Measurements from ENCODE around the gene NARF.
"Not testable (repeated sequence)": the region's sequence is repeated elsewhere in the genome, so short reads cannot be mapped to it uniquely, and the experiment has no call there.

The NARF gene

DNA sequence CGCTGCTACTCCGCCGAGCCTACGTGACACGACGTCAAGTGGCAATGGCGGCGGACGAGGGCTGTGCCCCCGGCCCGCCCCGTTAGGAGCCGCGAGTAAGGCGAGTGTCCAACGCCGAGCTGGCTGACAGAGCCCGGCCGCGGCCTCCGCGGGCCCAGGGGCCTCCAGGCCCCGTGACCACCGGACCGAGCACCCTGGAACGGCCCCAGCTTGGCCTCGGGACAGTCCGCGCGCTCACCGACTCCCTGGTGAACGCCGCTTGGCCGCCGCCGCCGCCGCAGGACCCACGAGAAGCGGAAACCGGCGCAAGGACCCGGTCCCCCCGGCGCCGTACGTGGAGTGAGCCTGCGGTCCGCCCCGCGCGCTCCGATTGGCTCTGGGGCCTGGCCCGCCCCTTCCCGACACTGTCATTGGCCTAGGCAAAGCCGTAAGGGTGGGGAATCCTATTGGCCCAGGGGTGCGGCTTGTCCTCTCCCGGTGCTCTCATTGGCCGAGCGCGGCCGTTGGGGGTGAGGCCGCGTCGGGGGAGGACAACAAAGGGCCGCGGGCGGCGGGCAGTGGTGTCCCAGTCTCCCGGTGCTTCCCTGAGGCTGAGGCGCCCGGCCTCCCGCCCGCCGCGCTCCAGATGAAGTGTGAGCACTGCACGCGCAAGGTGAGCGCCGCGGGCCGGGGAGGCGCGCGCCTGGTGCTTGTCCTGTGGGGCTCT lies at the start of gene NARF:
NARF (plus strand) TSS at position 563 of the 706 bp plus-strand sequence; CDS start at position 626, 63 bp downstream.
- peak; percentile 98 for DNase-seq (ENCODE audit: low spot score)

- no peak for DNase-seq (ENCODE audit: low spot score)
Measured at GRCh38 chr17:82408938-82409318, 49.6 kb upstream of the NARF start.

- DNase-seq (ENCODE audit: low spot score): no peak
Measured at GRCh38 chr17:82410014-82410716, 48.4 kb upstream of the NARF start.

- DNase-seq (ENCODE audit: low spot score): no peak
Measured at GRCh38 chr17:82411396-82412053, 47.0 kb upstream of the NARF start.

GRCh38 chr17:82412081-82412480 lies 46.5 kb upstream of the NARF start:
- DNase-seq (ENCODE audit: low spot score): not testable (repeated sequence)

GRCh38 chr17:82412535-82413520 lies 45.7 kb upstream of the NARF start:
- DNase-seq (ENCODE audit: low spot score): no peak

- peak; percentile 67 for DNase-seq (ENCODE audit: low spot score)
Measured at GRCh38 chr17:82414548-82415281, 43.8 kb upstream of the NARF start.

GRCh38 chr17:82415336-82415735 lies 43.2 kb upstream of the NARF start:
- DNase-seq (ENCODE audit: low spot score): no peak

- DNase-seq (ENCODE audit: low spot score): no peak
Measured at GRCh38 chr17:82415786-82416185, 42.8 kb upstream of the NARF start.

DNA sequence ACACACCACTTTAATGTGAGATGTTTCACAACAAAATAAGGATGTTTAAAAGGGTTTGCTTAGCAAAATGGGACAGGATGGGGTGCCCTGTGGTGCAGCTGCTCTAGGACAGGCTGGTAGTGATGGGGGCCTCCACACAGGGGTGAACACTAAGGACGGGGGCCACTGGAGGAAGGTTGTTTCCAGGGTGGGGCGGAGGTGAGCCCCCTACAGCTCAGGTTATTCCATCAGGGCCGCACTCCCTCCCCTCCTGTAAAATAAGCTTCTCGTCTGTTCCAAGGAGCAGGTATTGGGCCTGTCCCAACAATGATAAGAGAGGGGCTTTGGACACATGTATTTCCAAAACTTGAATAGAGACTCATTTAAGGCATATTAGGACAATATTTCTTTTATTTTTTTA lies 42.3 kb upstream of the NARF start:
- no peak for DNase-seq (ENCODE audit: low spot score)

DNA sequence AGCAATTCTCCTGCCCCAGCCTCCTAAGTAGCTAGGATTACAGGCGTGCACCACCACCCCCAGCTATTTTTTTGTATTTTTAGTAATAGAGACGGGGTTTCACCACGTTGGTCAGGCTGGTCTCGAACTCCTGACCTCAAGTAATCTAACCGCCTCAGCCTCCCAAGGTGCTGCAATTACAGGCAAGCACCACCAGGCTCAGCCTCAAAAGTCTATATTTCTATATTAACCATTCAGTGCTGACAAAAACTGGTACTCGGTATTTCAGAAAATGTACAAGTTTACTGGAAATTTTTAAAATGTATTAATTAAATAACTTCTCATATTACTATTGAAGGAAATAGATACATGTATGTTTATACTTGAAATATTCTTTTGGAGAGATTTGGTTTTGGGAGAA lies 41.8 kb upstream of the NARF start:
- no peak for DNase-seq (ENCODE audit: low spot score)

DNA sequence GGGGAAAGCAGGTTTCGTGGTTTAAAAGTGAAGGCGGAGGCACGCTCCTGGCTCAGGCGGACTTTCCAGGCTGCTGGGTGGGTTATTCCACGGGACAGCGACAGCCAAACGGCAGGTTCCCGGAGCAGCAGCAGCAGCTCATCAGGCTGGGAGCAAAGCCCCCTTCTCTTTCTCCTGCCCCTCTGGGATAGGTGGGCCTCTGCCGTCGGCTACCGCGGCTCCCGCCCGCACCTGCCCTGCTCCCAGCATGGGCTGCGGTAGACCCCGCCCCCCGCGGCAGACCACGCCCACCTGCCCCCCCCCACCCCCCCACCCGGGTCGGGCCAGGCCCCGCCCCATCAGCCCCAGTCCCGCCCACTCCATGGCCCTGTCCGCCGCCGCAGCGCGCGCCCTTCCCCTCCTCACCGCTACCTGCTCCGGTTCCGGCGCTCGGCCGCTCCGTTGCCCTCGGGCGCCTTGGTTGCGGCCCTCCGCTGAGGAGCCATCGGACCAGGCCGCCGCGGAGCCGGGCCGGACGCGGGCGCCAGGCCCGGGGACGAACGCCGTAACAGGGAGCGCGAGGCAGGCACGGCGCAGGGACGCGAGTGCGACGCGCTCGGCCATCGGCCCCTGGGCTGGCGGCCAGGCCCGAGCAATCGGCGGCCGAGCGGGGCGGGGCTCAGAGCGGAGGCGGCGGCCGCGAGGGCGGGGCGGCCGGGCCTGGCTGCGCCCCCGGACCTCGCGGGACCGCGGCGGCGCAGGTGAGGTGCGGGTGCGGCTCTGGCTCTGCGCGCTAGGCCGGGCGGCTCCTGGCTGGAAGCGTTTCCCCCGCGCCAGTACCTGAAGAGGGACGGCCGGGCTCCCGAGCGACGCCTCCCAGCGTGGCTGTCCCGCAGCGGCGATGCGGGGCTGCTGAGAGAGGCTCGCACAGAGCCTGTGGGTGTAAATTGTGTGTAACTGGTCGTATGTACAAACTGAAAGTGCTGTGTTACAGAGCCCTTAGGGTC lies 40.2 kb upstream of the NARF start, which contains the start of the genes HEXD and OGFOD3:
HEXD (plus strand) TSS at position 347 of the 986 bp plus-strand sequence. CDS start 1,453 bp downstream, outside the sequence.
OGFOD3 (minus strand) TSS at position 586 of the 986 bp plus-strand sequence; CDS start at position 485, 101 bp downstream.
- peak; percentile 82 for DNase-seq (ENCODE audit: low spot score)

- no peak for DNase-seq (ENCODE audit: low spot score)
Measured at GRCh38 chr17:82419540-82419939, 39.0 kb upstream of the NARF start.

GRCh38 chr17:82424001-82424862 lies 34.3 kb upstream of the NARF start:
- peak; percentile 56 for DNase-seq (ENCODE audit: low spot score)

- no peak for DNase-seq (ENCODE audit: low spot score)
Measured at GRCh38 chr17:82424863-82425159, 33.7 kb upstream of the NARF start.

GRCh38 chr17:82428546-82428945 lies 30.0 kb upstream of the NARF start:
- no peak for DNase-seq (ENCODE audit: low spot score)

DNA sequence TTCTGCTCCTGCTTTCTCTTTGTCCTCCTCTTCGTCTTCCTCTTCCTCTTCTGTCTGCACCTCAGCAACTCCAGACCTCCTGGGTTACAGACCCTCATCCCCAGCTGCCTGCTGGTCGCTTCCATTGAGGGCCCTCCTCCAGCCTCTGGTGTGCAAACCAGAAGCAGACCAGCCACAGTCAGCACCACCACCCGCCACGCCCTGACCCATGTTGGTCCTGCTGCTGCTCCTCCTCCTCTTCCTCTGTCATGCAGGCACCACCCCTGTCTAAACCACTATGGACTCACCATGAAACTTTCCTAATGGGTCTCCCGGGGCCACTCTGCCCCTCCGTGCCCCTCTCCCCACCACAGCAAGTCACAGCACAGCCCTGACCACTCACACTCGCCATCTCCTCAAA lies 28.7 kb upstream of the NARF start:
- DNase-seq (ENCODE audit: low spot score): no peak

GRCh38 chr17:82432017-82432416 lies 26.5 kb upstream of the NARF start:
- no peak for DNase-seq (ENCODE audit: low spot score)

Data from activated CD4-positive, alpha-beta T cell treated with anti-CD3 and anti-CD28 coated beads, Interleukin-2, Interleukin-4, amounts not matched to agents 100 ng/mL and 50 ng/mL, durations not matched to agents 16 hours and 8 hours (primary cell).